Activated CD8-positive, alpha-beta memory T cell treated with anti-CD3 and anti-CD28 coated beads, Interleukin-2, amount 50 U/mL, for 24 hours (primary cell): Measurements from ENCODE around the gene DNAL1.

Source experiments
- DNase-seq: peaks from one replicate; pipeline ENCODE4 v3.0.0-alpha.2; 2020; ENCODE audit errors: extremely low read depth

DNAL1 gene

GRCh38 chr14:73744175-73744867 lies 99.5 kb downstream of the DNAL1 start:
- no peak for DNase-seq

DNA sequence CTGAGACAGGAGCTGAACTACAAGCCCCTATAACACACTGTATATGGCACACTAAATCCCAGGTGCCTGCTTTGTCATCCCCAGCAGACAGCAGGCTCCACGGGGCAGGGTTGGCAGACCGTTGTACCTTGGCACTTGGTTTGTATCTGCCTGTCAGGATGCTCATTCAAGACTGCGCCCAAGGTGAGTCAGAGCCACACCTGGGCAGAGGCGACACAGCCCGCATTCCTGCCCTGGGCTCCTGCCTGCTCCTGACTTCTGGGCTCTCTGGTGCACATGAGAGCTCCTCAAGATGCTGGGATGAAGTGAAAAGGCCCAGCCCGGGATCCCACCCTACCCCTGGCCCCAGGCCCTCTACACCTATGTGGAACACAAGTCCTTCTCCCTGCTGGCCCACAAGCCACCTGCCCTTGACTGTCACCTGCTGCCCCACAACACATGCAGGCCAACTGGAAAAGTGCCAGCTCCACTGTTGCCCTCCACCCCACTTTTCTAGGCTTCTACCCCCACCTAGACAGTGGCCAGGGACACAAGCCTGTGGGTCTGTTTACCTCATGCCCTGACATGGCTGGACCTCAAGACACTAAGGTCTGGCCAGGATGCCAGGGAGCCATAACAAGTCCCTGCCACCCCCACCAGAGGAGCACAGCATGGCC lies 100.2 kb downstream of the DNAL1 start:
- DNase-seq: no peak

DNA sequence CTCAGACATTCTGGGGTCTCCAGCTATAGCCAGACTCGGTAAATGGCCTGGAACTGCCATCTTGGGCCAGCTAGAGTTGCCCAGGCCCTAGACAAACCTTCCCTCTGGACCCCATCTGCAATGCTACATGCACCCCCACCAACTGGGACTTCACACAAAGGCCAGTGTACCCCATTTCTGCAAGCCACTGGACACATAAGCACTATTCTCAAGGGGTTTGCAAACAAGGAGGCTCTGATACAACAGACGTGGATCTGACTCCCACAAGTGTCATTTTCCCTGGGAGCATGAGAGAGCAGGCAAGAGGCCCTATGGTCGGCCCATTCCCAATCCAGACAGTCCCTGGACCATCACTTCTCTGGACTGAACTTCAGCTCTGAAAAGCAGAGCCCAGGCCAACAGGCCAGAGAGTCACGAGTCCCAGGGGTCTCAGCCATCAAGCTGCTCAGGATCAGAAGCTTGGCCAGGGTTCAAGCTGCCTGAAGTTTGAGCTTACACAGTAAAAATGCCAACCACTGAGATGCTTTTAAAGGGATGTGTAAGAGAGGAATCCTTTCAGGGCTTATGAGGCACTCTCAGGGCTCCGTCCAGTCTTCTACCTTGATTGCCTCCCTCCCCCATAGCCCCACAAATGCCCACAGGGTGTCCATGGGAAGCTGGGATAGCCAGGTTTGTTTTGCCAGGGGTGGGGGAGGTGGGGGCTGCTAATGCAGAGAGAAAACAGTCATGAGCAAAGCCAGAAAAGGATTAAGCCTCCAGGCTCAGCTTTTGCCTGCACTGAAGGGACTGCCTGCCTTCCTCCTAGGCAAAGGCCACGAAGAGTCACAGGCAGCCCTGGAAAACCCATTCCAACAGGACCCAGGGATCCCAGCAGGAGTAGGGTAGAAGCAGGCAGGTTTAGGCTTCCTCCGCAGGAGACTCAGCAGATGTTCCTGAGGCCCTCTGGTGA lies 101.1 kb downstream of the DNAL1 start:
- DNase-seq: no peak

DNA sequence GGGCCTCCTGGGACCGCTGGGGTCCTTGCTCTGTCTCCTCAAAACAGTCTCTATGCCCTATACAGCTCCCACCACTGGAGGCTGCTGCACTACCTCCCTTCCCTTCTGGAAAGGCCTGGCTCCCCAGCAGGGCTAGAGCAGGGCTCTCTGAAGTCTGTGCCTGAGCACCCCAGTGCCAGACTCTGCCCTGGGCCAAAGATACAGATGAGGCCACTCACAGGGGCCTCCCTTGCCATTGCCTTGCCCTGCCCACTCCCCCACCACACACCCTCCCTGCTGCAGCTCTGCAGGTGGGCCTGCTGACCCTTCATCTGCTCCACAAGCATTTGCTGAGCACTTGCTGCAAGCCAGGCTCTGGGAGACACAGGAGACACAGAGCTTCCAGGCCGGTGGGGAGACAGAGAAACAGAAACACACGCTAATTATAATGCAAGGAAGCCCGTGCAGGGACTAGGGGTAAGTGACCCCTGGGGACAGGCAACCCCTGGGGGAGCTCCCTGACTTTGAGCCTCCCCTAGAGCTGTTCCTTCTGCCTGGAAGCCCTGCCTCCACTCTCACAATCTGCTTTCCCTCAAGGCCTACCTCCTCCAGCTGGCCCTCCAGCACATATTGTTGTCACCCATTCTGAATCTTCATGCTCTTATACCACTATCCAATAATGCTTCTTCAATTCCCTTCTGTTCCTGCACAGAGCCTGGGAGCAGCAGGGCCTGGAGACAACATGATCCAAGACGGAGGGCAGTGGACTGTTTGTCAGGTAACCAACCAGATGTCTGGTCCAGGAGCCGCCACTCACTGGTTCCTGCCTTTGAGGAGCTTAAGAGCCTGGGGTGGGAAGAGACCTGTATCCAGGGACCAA lies 102.0 kb downstream of the DNAL1 start:
- no peak for DNase-seq

- no peak for DNase-seq
Measured at GRCh38 chr14:73747379-73748211, 102.8 kb downstream of the DNAL1 start.

DNA sequence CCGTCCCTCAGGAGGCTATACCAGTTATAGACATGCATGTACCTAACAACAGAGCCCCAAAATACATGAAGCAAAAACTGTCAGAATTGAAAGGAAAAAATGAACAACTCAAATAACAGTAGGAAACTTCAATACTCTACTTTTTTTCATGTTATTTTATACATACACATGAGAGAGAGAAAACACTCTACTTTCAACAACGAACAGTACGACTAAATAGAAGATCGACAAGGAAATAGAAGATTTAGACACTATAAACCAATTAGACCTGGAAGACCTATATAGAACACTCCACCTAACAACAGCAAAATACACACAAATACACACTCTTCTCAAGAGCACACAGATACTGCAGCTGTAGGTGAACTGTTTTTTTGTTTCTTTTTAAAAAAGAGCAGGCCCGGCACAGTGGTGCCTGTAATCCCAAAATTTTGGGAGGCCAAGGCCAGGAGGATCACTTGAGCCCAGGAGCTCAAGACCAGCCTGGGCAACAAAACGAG lies 104.1 kb downstream of the DNAL1 start:
- DNase-seq: no peak

DNA sequence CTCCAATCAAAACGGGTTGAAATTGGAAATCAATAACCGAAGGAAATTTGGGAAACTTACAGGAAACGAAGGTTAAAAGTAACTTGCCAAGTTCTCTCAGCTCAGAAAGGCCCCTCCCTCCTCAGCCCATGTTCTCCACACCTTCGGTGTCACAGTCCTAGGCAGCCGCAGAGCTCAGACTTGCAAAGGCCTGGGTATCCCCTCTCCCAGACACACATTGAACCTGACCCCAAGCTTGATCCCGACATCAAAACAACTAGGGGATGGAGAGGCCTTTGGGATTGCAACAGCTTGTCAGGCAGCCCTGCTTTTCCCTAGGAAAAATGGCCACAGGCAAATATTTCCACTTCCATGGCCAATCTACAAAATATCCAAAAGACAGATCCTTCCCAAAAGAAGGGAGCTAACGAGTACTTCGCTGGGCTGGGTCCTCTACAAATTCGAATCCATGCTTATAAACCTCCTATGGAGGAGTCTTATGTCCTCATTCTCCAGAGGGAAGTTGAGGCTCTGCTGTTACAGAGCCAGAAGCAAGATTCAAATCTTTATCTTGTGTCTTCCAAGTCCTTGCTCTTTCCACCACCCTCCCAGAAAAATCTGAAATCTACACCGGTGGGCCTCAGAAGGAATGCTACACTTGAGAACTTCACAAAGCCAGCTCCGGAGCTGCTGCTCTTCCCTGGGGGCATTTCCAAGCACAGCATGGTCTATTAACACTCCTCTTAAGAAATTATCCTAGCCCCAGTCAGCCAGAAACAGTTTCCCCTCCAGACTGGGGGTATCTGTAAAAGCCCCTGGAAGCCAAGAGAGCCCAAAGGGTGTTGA lies 105.1 kb downstream of the DNAL1 start:
- DNase-seq: no peak

- DNase-seq: no peak
Measured at GRCh38 chr14:73750531-73750901, 105.7 kb downstream of the DNAL1 start.

- no peak for DNase-seq
Measured at GRCh38 chr14:73751157-73751691, 106.4 kb downstream of the DNAL1 start.

DNA sequence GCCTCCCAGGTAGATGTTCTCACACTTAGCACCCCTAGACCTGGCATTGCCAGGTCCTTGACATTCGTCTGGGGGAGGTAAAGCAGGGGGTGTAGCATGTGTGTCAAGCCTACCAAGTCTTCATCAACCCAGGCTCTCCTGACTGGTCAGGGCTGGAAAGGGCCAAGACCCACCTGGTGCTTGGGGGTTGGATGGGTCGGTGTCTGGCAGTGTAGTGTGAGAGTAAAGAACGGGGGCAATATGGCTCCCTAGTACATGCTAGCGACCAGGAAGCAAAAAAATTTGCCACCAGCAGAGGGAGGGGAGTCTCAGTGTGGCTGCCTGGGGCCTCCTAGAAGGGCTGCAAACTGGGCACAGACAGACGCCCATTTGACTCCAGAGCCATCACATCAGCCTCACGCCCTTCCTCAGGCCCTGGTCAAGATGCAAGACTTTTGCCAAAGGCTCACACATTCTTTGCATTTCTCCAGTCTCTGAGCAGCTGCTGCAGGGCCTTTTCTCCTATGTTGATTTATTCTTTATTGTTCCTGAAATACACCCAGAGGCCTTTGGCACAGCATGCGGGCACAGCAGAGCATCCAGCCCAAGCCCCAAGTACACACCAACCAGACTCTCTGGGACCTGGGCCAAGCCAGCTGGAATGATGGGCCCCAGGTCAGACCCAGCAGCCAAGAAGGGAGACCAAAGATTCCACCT lies 107.7 kb downstream of the DNAL1 start:
- DNase-seq: no peak
